ENCODE results near the gene MEGF6. TPM values are rescaled to one million over a fixed set of nuclear protein-coding genes. Genes with fewer than 3 reads are reported as not detected.

The MEGF6 gene
- polyA plus RNA-seq, 2 donors, result 11.8 to 23.7 TPM

GRCh38 chr1:3444736-3445135 lies 166.6 kb downstream of the MEGF6 start:
- Histone ChIP-seq H3K36me3 (ENCODE audit: control insufficient read depth in 2 of 2, insufficient read depth in 2 of 2, low read length in 1 of 2) (no peaks in the 10 kb centered on the region), H3K27me3 (ENCODE audit: control insufficient read depth in 1 of 2, insufficient read depth in 2 of 2, low read length in 2 of 2) (no peaks in the 10 kb centered on the region), H3K9me3 (ENCODE audit: control insufficient read depth in 2 of 2, insufficient read depth in 1 of 2, low read depth in 1 of 2, low read length in 1 of 2) (no peaks in the 10 kb centered on the region), H3K27ac (ENCODE audit: low read depth in 2 of 2, low read length in 1 of 2) (no peak overlapping the region), H3K4me1 (ENCODE audit: control insufficient read depth in 2 of 2, insufficient read depth in 2 of 2, low read length in 1 of 2) (no peaks in the 10 kb centered on the region), H3K4me3 (ENCODE audit: low read depth in 1 of 2, low read length in 2 of 2) (no peak overlapping the region)
- WGBS, 2 donors, result 70 to 76% methylated on average over 10 of the region's 10 CpGs

GRCh38 chr1:3444298-3444697 lies 167.0 kb downstream of the MEGF6 start:
- Histone ChIP-seq H3K27ac (ENCODE audit: low read depth in 2 of 2, low read length in 1 of 2) (no peak overlapping the region), H3K4me1 (ENCODE audit: control insufficient read depth in 2 of 2, insufficient read depth in 2 of 2, low read length in 1 of 2) (no peaks in the 10 kb centered on the region), H3K9me3 (ENCODE audit: control insufficient read depth in 2 of 2, insufficient read depth in 1 of 2, low read depth in 1 of 2, low read length in 1 of 2) (no peaks in the 10 kb centered on the region), H3K27me3 (ENCODE audit: control insufficient read depth in 1 of 2, insufficient read depth in 2 of 2, low read length in 2 of 2) (no peaks in the 10 kb centered on the region), H3K36me3 (ENCODE audit: control insufficient read depth in 2 of 2, insufficient read depth in 2 of 2, low read length in 1 of 2) (no peaks in the 10 kb centered on the region), H3K4me3 (ENCODE audit: low read depth in 1 of 2, low read length in 2 of 2) (no peak overlapping the region)
- 88 to 91% methylated on average over 18 of the region's 18 CpGs for WGBS, 2 donors

GRCh38 chr1:3443807-3444206 lies 167.5 kb downstream of the MEGF6 start:
- Histone ChIP-seq H3K9me3 (ENCODE audit: control insufficient read depth in 2 of 2, insufficient read depth in 1 of 2, low read depth in 1 of 2, low read length in 1 of 2) (no peaks in the 10 kb centered on the region), H3K27ac (ENCODE audit: low read depth in 2 of 2, low read length in 1 of 2) (no peak overlapping the region), H3K4me1 (ENCODE audit: control insufficient read depth in 2 of 2, insufficient read depth in 2 of 2, low read length in 1 of 2) (no peaks in the 10 kb centered on the region), H3K27me3 (ENCODE audit: control insufficient read depth in 1 of 2, insufficient read depth in 2 of 2, low read length in 2 of 2) (no peaks in the 10 kb centered on the region), H3K36me3 (ENCODE audit: control insufficient read depth in 2 of 2, insufficient read depth in 2 of 2, low read length in 1 of 2) (no peaks in the 10 kb centered on the region), H3K4me3 (ENCODE audit: low read depth in 1 of 2, low read length in 2 of 2) (no peak overlapping the region)
- 57 to 64% methylated on average over 7 of the region's 7 CpGs for WGBS, 2 donors

GRCh38 chr1:3442901-3443300 lies 168.4 kb downstream of the MEGF6 start:
- H3K4me1 ChIP-seq (ENCODE audit: control insufficient read depth in 2 of 2, insufficient read depth in 2 of 2, low read length in 1 of 2), result no peaks in the 10 kb centered on the region
- no peaks in the 10 kb centered on the region for H3K9me3 ChIP-seq (ENCODE audit: control insufficient read depth in 2 of 2, insufficient read depth in 1 of 2, low read depth in 1 of 2, low read length in 1 of 2)
- H3K27ac ChIP-seq (ENCODE audit: low read depth in 2 of 2, low read length in 1 of 2), result no peak overlapping the region
- no peaks in the 10 kb centered on the region for H3K36me3 ChIP-seq (ENCODE audit: control insufficient read depth in 2 of 2, insufficient read depth in 2 of 2, low read length in 1 of 2)
- no peak overlapping the region for H3K4me3 ChIP-seq (ENCODE audit: low read depth in 1 of 2, low read length in 2 of 2)
- 78 to 83% methylated on average over 12 of the region's 12 CpGs for WGBS, 2 donors
- no peaks in the 10 kb centered on the region for H3K27me3 ChIP-seq (ENCODE audit: control insufficient read depth in 1 of 2, insufficient read depth in 2 of 2, low read length in 2 of 2)

GRCh38 chr1:3442331-3442730 lies 169.0 kb downstream of the MEGF6 start:
- no peak overlapping the region for H3K27ac ChIP-seq (ENCODE audit: low read depth in 2 of 2, low read length in 1 of 2)
- H3K9me3 ChIP-seq (ENCODE audit: control insufficient read depth in 2 of 2, insufficient read depth in 1 of 2, low read depth in 1 of 2, low read length in 1 of 2), result no peaks in the 10 kb centered on the region
- H3K36me3 ChIP-seq (ENCODE audit: control insufficient read depth in 2 of 2, insufficient read depth in 2 of 2, low read length in 1 of 2), result no peaks in the 10 kb centered on the region
- no peak overlapping the region for H3K4me3 ChIP-seq (ENCODE audit: low read depth in 1 of 2, low read length in 2 of 2)
- no peaks in the 10 kb centered on the region for H3K4me1 ChIP-seq (ENCODE audit: control insufficient read depth in 2 of 2, insufficient read depth in 2 of 2, low read length in 1 of 2)
- 72 to 77% methylated on average over 13 of the region's 13 CpGs for WGBS, 2 donors
- no peaks in the 10 kb centered on the region for H3K27me3 ChIP-seq (ENCODE audit: control insufficient read depth in 1 of 2, insufficient read depth in 2 of 2, low read length in 2 of 2)

GRCh38 chr1:3441880-3442279 lies 169.4 kb downstream of the MEGF6 start:
- H3K9me3 ChIP-seq (ENCODE audit: control insufficient read depth in 2 of 2, insufficient read depth in 1 of 2, low read depth in 1 of 2, low read length in 1 of 2), result no peaks in the 10 kb centered on the region
- no peak overlapping the region for H3K27ac ChIP-seq (ENCODE audit: low read depth in 2 of 2, low read length in 1 of 2)
- no peaks in the 10 kb centered on the region for H3K27me3 ChIP-seq (ENCODE audit: control insufficient read depth in 1 of 2, insufficient read depth in 2 of 2, low read length in 2 of 2)
- H3K4me3 ChIP-seq (ENCODE audit: low read depth in 1 of 2, low read length in 2 of 2), result no peak overlapping the region
- WGBS, 2 donors, result 68 to 78% methylated on average over 8 of the region's 8 CpGs
- H3K4me1 ChIP-seq (ENCODE audit: control insufficient read depth in 2 of 2, insufficient read depth in 2 of 2, low read length in 1 of 2), result no peaks in the 10 kb centered on the region
- no peaks in the 10 kb centered on the region for H3K36me3 ChIP-seq (ENCODE audit: control insufficient read depth in 2 of 2, insufficient read depth in 2 of 2, low read length in 1 of 2)

- 58 to 60% methylated on average over 8 of the region's 8 CpGs for WGBS, 2 donors
- Histone ChIP-seq H3K27ac (ENCODE audit: low read depth in 2 of 2, low read length in 1 of 2) (no peak overlapping the region), H3K27me3 (ENCODE audit: control insufficient read depth in 1 of 2, insufficient read depth in 2 of 2, low read length in 2 of 2) (no peaks in the 10 kb centered on the region)
Measured at GRCh38 chr1:3441410-3441847, 169.9 kb downstream of the MEGF6 start.

GRCh38 chr1:3440711-3441409 lies 170.4 kb downstream of the MEGF6 start:
- Histone ChIP-seq H3K4me3 (ENCODE audit: low read depth in 1 of 2, low read length in 2 of 2) (no peak overlapping the region), H3K27ac (ENCODE audit: low read depth in 2 of 2, low read length in 1 of 2) (no peak overlapping the region), H3K4me1 (ENCODE audit: control insufficient read depth in 2 of 2, insufficient read depth in 2 of 2, low read length in 1 of 2) (no peaks in the 10 kb centered on the region), H3K27me3 (ENCODE audit: control insufficient read depth in 1 of 2, insufficient read depth in 2 of 2, low read length in 2 of 2) (no peaks in the 10 kb centered on the region), H3K36me3 (ENCODE audit: control insufficient read depth in 2 of 2, insufficient read depth in 2 of 2, low read length in 1 of 2) (no peaks in the 10 kb centered on the region), H3K9me3 (ENCODE audit: control insufficient read depth in 2 of 2, insufficient read depth in 1 of 2, low read depth in 1 of 2, low read length in 1 of 2) (no peaks in the 10 kb centered on the region)
- 48 to 63% methylated on average over 20 of the region's 20 CpGs for WGBS, 2 donors

More at GRCh38 chr1:3441410-3441847, 169.9 kb downstream of the MEGF6 start:
- no peaks in the 10 kb centered on the region for H3K9me3 ChIP-seq (ENCODE audit: control insufficient read depth in 2 of 2, insufficient read depth in 1 of 2, low read depth in 1 of 2, low read length in 1 of 2)
- no peaks in the 10 kb centered on the region for H3K4me1 ChIP-seq (ENCODE audit: control insufficient read depth in 2 of 2, insufficient read depth in 2 of 2, low read length in 1 of 2)
- H3K4me3 ChIP-seq (ENCODE audit: low read depth in 1 of 2, low read length in 2 of 2), result no peak overlapping the region
- H3K36me3 ChIP-seq (ENCODE audit: control insufficient read depth in 2 of 2, insufficient read depth in 2 of 2, low read length in 1 of 2), result no peaks in the 10 kb centered on the region

GRCh38 chr1:3440300-3440681 lies 171.0 kb downstream of the MEGF6 start:
- H3K36me3 ChIP-seq (ENCODE audit: control insufficient read depth in 2 of 2, insufficient read depth in 2 of 2, low read length in 1 of 2), result no peaks in the 10 kb centered on the region
- no peak overlapping the region for H3K27ac ChIP-seq (ENCODE audit: low read depth in 2 of 2, low read length in 1 of 2)
- H3K4me3 ChIP-seq (ENCODE audit: low read depth in 1 of 2, low read length in 2 of 2), result no peak overlapping the region
- WGBS, 2 donors, result 49 to 50% methylated on average over 9 to 10 of the region's 10 CpGs
- no peaks in the 10 kb centered on the region for H3K9me3 ChIP-seq (ENCODE audit: control insufficient read depth in 2 of 2, insufficient read depth in 1 of 2, low read depth in 1 of 2, low read length in 1 of 2)
- H3K27me3 ChIP-seq (ENCODE audit: control insufficient read depth in 1 of 2, insufficient read depth in 2 of 2, low read length in 2 of 2), result no peaks in the 10 kb centered on the region
- no peaks in the 10 kb centered on the region for H3K4me1 ChIP-seq (ENCODE audit: control insufficient read depth in 2 of 2, insufficient read depth in 2 of 2, low read length in 1 of 2)

Data from esophagus (tissue), 2 donors.